ENCODE data around the gene AP3B2. TPM values are rescaled to one million over a fixed set of nuclear protein-coding genes. Genes with fewer than 3 reads are reported as not detected.
"Not testable (repeated sequence)": the region's sequence is repeated elsewhere in the genome, so short reads cannot be mapped to it uniquely, and the experiment has no call there.

Gene AP3B2
- total RNA-seq, 1 donor from 2014 or later, result 0.51 TPM

GRCh38 chr15:82647835-82648256 lies 61.8 kb downstream of the AP3B2 start:
- no peaks in the 10 kb centered on the region for H3K9me3 Mint-ChIP-seq (ENCODE audit: unreplicated experiment)
- H3K36me3 Mint-ChIP-seq (ENCODE audit: unreplicated experiment), result no peaks in the 10 kb centered on the region
- peaks cover 5% of the 10 kb centered on the region for H3K4me1 Mint-ChIP-seq (ENCODE audit: unreplicated experiment)
- DNase-seq (ENCODE audit: extremely low spot score, unreplicated experiment), result no peak
- peaks cover 52% of the 10 kb centered on the region for H3K27me3 Mint-ChIP-seq (ENCODE audit: unreplicated experiment)
- H3K4me3 Mint-ChIP-seq (ENCODE audit: unreplicated experiment), result peak overlapping the region; percentile 64
- TF ChIP-seq, protein P1, sequence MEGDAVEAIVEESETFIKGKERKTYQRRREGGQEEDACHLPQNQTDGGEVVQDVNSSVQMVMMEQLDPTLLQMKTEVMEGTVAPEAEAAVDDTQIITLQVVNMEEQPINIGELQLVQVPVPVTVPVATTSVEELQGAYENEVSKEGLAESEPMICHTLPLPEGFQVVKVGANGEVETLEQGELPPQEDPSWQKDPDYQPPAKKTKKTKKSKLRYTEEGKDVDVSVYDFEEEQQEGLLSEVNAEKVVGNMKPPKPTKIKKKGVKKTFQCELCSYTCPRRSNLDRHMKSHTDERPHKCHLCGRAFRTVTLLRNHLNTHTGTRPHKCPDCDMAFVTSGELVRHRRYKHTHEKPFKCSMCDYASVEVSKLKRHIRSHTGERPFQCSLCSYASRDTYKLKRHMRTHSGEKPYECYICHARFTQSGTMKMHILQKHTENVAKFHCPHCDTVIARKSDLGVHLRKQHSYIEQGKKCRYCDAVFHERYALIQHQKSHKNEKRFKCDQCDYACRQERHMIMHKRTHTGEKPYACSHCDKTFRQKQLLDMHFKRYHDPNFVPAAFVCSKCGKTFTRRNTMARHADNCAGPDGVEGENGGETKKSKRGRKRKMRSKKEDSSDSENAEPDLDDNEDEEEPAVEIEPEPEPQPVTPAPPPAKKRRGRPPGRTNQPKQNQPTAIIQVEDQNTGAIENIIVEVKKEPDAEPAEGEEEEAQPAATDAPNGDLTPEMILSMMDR (IDR thresholded peaks at IDR 0.05), result no peak
- H3K27ac Mint-ChIP-seq (ENCODE audit: unreplicated experiment), result no peak overlapping the region

GRCh38 chr15:82647045-82647834 lies 62.4 kb downstream of the AP3B2 start, which contains the start of gene CPEB1:
TSS of gene CPEB1 (minus strand) at chr15:82647363. CDS start at chr15:82628459, 18,904 bp downstream.
- H3K4me3 Mint-ChIP-seq (ENCODE audit: unreplicated experiment), result peak within 1 kb of the TSS; percentile 64
- H3K27me3 Mint-ChIP-seq (ENCODE audit: unreplicated experiment), result peaks cover 50% of the 10 kb centered on the region
- no peak for DNase-seq (ENCODE audit: extremely low spot score, unreplicated experiment)
- H3K4me1 Mint-ChIP-seq (ENCODE audit: unreplicated experiment), result peaks cover 5% of the 10 kb centered on the region
- no peaks in the 10 kb centered on the region for H3K9me3 Mint-ChIP-seq (ENCODE audit: unreplicated experiment)
- no peaks in the 10 kb centered on the region for H3K36me3 Mint-ChIP-seq (ENCODE audit: unreplicated experiment)
- TF ChIP-seq, protein P1 (IDR thresholded peaks at IDR 0.05), result peak; percentile 36
- no peak within 1 kb of the TSS for H3K27ac Mint-ChIP-seq (ENCODE audit: unreplicated experiment)

DNA sequence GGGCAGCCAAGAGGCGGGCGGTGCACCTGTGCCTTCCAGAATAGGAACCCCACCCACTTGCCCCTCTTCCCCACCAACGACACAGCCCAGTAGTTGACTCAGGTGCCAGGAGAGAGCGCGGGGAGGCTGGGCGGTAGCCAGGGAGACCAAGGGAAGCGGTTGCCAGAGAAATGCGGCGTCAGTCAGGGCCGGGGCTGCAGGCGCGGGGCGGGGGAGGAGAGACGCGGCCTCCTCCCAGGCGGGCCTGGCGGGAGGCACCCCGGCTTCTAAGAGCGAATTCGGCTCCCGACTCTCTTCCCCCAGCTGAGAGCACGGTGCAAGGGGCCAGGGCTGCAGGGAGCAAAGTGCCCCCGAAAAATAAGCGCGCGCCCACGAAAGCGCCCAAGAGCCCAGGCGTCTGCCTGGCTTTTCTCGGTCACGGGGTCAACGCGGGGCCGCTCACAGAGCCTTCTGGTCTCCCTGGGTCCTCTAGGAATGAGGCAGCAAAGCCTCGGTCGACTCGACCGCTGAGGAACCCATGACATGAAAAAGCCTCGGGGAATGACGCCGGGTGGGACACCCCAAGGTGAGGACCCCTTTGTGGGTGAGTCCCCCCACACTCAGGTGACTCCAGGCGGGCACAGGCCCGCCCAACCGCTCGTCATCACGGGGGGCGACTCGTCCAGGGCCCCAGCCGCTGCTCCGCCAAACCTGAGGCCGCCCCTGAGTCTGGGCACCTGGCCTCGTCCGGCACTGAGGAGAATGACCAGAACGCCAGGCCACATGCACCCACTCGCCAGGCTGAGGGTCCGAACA lies 63.2 kb downstream of the AP3B2 start:
- Mint-ChIP-seq H3K9me3 (ENCODE audit: unreplicated experiment) (no peaks in the 10 kb centered on the region), H3K4me3 (ENCODE audit: unreplicated experiment) (peak overlapping the region; percentile 50), H3K36me3 (ENCODE audit: unreplicated experiment) (no peaks in the 10 kb centered on the region), H3K4me1 (ENCODE audit: unreplicated experiment) (peaks cover 5% of the 10 kb centered on the region), H3K27ac (ENCODE audit: unreplicated experiment) (no peak overlapping the region), H3K27me3 (ENCODE audit: unreplicated experiment) (peaks cover 55% of the 10 kb centered on the region)
- TF ChIP-seq, protein P1 (IDR thresholded peaks at IDR 0.05), result no peak
- no peak for DNase-seq (ENCODE audit: extremely low spot score, unreplicated experiment)

GRCh38 chr15:82644967-82645852 lies 64.5 kb downstream of the AP3B2 start:
- H3K4me3 Mint-ChIP-seq (ENCODE audit: unreplicated experiment), result peak overlapping the region; percentile 42
- not testable (repeated sequence) for H3K9me3 Mint-ChIP-seq (ENCODE audit: unreplicated experiment); H3K4me1 Mint-ChIP-seq (ENCODE audit: unreplicated experiment); DNase-seq (ENCODE audit: extremely low spot score, unreplicated experiment); H3K36me3 Mint-ChIP-seq (ENCODE audit: unreplicated experiment); H3K27ac Mint-ChIP-seq (ENCODE audit: unreplicated experiment)
- peaks cover 63% of the 10 kb centered on the region for H3K27me3 Mint-ChIP-seq (ENCODE audit: unreplicated experiment)

DNA sequence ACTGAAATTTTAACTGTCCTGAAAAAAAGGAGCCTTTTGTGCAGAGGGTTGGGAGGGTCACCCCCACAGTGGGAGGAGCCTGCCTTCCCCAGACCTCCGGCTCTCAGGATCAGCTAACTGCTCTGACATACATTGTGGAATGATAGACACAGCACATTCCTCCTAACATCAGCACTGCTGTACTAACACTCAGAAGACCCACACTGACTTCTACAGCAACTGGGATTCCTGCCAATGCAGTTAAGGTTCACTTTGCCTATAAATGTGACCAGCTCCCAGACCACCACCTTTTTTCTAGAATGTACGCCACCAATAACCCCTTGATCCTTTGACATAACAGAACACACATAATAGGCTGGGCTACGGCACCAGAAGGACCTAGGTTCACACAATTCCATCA lies 65.7 kb downstream of the AP3B2 start:
- Mint-ChIP-seq H3K27me3 (ENCODE audit: unreplicated experiment) (peaks cover 57% of the 10 kb centered on the region), H3K9me3 (ENCODE audit: unreplicated experiment) (no peaks in the 10 kb centered on the region), H3K4me1 (ENCODE audit: unreplicated experiment) (peaks cover 5% of the 10 kb centered on the region), H3K36me3 (ENCODE audit: unreplicated experiment) (no peaks in the 10 kb centered on the region), H3K27ac (ENCODE audit: unreplicated experiment) (no peak overlapping the region), H3K4me3 (ENCODE audit: unreplicated experiment) (no peak overlapping the region)
- TF ChIP-seq, protein P1 (IDR thresholded peaks at IDR 0.05), result no peak
- no peak for DNase-seq (ENCODE audit: extremely low spot score, unreplicated experiment)

All from osteocyte (in vitro differentiated cells).